Fibroblast of pulmonary artery (primary cell): ENCODE results near the gene PPP1R13B.

Source experiments
- DNase-seq: peaks from one replicate; pipeline ENCODE4 v3.0.0-alpha.2; 2010; ENCODE audit warnings: low read depth
- H3K4me3 ChIP-seq: replicated peaks from 2 replicates; pipeline ENCODE4 v1.5.1; 2011; ENCODE audit warnings: low read depth, mild to moderate bottlenecking, control low read depth, low read length, moderate library complexity
- CTCF ChIP-seq: IDR thresholded peaks from 2 replicates; pipeline ENCODE4 v1.5.1; 2011; ENCODE audit warnings: mild to moderate bottlenecking, control low read depth, low read length, inconsistent platforms; ENCODE audit errors: missing control alignments

The PPP1R13B gene

GRCh38 chr14:103763730-103764488, 83.5 kb downstream of the PPP1R13B start:
- H3K4me3 ChIP-seq = no peak overlapping the region
- DNase-seq = no peak
- no peak for TF ChIP-seq CTCF

GRCh38 chr14:103762541-103762940, 84.8 kb downstream of the PPP1R13B start:
- H3K4me3 ChIP-seq = no peak overlapping the region
- no peak for TF ChIP-seq CTCF
- DNase-seq = no peak

GRCh38 chr14:103762036-103762435, 85.3 kb downstream of the PPP1R13B start:
- DNase-seq = no peak
- TF ChIP-seq CTCF = no peak
- no peak overlapping the region for H3K4me3 ChIP-seq

GRCh38 chr14:103758059-103758776, 89.2 kb downstream of the PPP1R13B start:
- no peak for DNase-seq
- H3K4me3 ChIP-seq = no peak overlapping the region
- TF ChIP-seq CTCF = no peak

GRCh38 chr14:103755060-103755459, 92.3 kb downstream of the PPP1R13B start:
- no peak overlapping the region for H3K4me3 ChIP-seq
- TF ChIP-seq CTCF = no peak
- DNase-seq = no peak

- no peak for DNase-seq
- no peak for TF ChIP-seq CTCF
- no peak overlapping the region for H3K4me3 ChIP-seq
These were observed 93.6 kb downstream of the PPP1R13B start for GRCh38 chr14:103753774-103754173.

- DNase-seq = no peak
- no peak overlapping the region for H3K4me3 ChIP-seq
- TF ChIP-seq CTCF = no peak
These were observed 97.5 kb downstream of the PPP1R13B start for GRCh38 chr14:103749860-103750259.
